ENCODE measurements around the gene PCGF5. TPM values are rescaled to one million over a fixed set of nuclear protein-coding genes. Genes with fewer than 3 reads are reported as not detected.

PCGF5 gene
- total RNA-seq, 2 donors from 2014 or later = 69.0 to 69.5 TPM

DNA sequence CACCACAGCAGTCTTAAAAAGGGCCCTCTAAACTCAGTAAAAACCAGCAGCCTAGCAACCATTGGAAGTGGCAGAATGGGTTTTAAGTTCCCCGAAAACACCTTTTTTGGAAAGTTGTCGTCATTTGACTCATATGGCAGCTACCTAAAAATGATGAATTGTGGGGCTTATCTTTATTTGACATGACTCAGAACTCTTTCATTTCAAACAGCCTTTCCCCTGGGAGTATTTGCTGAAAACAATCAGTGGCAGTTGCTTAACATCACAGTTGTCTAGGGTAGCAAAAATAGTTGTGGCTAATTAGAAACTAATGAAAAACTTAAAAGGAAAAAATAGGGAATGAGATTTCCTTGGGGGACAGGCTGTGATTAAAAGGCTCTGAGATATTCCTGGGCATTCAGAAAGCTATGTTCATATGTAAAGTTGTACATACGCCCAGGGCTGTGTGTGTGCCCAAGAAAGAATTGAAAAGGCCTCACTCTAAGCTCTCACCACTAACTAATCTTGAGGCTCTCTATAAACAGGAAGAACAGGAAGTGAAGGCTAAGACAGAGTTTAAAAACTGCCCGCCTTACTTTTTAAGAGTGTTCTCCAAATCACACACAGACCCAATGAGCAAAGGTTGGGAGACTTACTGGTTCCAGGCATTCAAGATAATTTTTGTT, 108.0 kb downstream of the PCGF5 start:
- ATAC-seq (replicated peaks in 1 of 2) (no peak), DNase-seq (no peak)
- H3K9me3 Mint-ChIP-seq = peaks cover 4 to 6% of the 10 kb centered on the region in 2 donors
- no peak overlapping the region for H3K4me3 Mint-ChIP-seq
- H3K27me3 Mint-ChIP-seq (ENCODE audit: low read depth) = peaks cover 5% of the 10 kb centered on the region
- H3K4me1 Mint-ChIP-seq (ENCODE audit: low read depth) = no peaks in the 10 kb centered on the region
- H3K27ac Mint-ChIP-seq = no peak overlapping the region
- peaks cover 0 to 5% of the 10 kb centered on the region in 2 donors for H3K36me3 Mint-ChIP-seq (ENCODE audit: insufficient read depth in 2 of 2)

Other genes starting within 250 kb of the PCGF5 start
- 1 to 10 TPM; 4.8 to 5.4 TPM for gene HECTD2, start 189.7 kb downstream of the PCGF5 start, total RNA-seq